ENCODE measurements around the gene ASPG.

The ASPG gene

GRCh38 chr14:104152246-104152575, 66.7 kb downstream of the ASPG start:
- TF ChIP-seq POLR2AphosphoS5 (IDR thresholded peaks at IDR 0.05; ENCODE audit: low read depth, low read length) (no peak), FOXP2 (optimal IDR thresholded peaks at IDR 0.05; ENCODE audit: borderline replicate concordance, extremely low read depth, extremely low read length, insufficient read depth) (no peak)

DNA sequence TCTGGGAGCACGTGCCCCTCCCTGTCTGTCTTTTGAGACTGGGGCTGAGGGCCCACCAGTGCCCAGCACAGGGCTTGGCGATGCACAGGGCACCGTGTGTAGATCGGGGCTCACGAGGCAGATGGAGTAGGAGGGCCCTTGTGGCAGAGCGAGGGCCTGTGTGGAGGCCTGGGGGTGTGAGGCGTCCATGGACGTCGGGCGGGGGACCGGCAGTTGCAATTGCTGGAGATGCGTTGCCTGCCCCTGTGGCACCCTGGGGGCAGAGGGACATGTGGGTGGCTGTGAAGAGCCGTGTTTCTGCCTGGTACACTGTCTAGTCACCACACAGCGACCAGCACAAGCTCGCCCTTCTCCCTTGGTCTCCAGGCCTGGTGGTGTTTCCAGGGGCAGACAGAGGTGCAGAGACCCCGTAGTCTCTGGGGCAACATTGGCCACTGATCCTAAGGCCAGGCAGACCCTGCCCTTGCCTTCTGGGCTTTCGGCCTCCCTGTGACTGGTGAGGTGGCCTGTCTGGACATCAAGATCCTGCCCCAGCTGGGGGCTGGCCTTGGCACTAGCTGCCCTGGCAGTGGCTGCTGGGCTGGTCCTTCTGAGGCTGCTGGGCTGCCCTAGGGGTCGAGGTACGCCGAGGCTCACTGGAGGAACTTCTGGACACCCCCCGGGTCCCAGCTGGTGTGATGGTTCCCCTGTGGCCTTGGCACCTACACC, 67.3 kb downstream of the ASPG start:
- TF ChIP-seq REST (IDR thresholded peaks at IDR 0.05; ENCODE audit: insufficient read depth in 1 of 2, low read depth in 2 of 2, low read length in 2 of 2) (no peak), FOXP2 (optimal IDR thresholded peaks at IDR 0.05; ENCODE audit: borderline replicate concordance, extremely low read depth, extremely low read length, insufficient read depth) (no peak), SIN3A (IDR thresholded peaks at IDR 0.05; ENCODE audit: borderline replicate concordance, insufficient read depth, low read length) (no peak), POLR2AphosphoS5 (IDR thresholded peaks at IDR 0.05; ENCODE audit: low read depth, low read length) (no peak)

- TF ChIP-seq FOXP2 (optimal IDR thresholded peaks at IDR 0.05; ENCODE audit: borderline replicate concordance, extremely low read depth, extremely low read length, insufficient read depth) (no peak), SIN3A (IDR thresholded peaks at IDR 0.05; ENCODE audit: borderline replicate concordance, insufficient read depth, low read length) (no peak), POLR2AphosphoS5 (IDR thresholded peaks at IDR 0.05; ENCODE audit: low read depth, low read length) (no peak), REST (IDR thresholded peaks at IDR 0.05; ENCODE audit: insufficient read depth in 1 of 2, low read depth in 2 of 2, low read length in 2 of 2) (no peak), TAF1 (IDR thresholded peaks at IDR 0.05; ENCODE audit: borderline replicate concordance, insufficient read depth, low read length) (no peak)
Observed at GRCh38 chr14:104154246-104154645, 68.7 kb downstream of the ASPG start.

DNA sequence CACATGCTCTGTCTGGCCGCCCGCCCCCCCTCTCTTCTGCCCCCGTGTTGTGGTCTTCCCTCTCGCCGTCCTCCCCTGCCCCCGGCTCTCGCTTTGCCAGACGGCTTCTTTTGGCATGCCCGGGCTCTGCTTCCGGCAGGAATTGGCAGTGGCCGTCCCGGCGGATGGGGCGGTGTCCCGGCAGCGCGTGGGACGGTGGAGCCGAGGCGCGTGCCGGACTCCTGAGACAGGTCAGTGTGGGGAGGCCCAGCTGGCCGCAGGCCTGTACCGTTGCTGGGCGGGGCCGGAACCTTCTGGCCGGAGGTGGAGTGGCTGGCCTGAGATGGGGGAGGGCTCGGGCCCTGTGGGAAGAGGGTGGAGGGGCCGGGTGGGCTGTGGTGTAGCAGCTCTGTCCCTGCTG, 70.0 kb downstream of the ASPG start:
- TF ChIP-seq FOXP2 (optimal IDR thresholded peaks at IDR 0.05; ENCODE audit: borderline replicate concordance, extremely low read depth, extremely low read length, insufficient read depth) (no peak), TAF1 (IDR thresholded peaks at IDR 0.05; ENCODE audit: borderline replicate concordance, insufficient read depth, low read length) (no peak), REST (IDR thresholded peaks at IDR 0.05; ENCODE audit: insufficient read depth in 1 of 2, low read depth in 2 of 2, low read length in 2 of 2) (no peak), POLR2AphosphoS5 (IDR thresholded peaks at IDR 0.05; ENCODE audit: low read depth, low read length) (no peak), SIN3A (IDR thresholded peaks at IDR 0.05; ENCODE audit: borderline replicate concordance, insufficient read depth, low read length) (no peak)

DNA sequence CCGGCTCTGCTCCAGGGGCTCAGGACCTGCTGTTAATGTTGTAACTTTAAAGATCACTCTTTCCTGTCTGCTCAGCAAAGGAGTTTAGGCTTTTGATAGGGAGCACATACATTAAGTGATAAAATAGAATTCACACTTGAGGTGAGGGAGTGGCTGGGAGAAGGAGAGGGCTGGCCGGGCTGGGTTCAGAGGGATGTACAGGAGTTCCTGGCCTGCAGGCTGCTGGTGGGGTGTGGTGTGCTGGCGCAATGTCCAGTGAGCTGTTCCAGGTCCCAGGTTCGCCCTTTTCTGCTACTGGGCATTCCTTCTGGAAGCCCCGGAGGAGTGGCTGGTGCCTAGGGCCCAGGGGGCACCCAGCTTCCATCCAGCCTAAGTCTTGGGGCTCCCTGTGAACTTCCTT, 70.6 kb downstream of the ASPG start:
- TF ChIP-seq POLR2AphosphoS5 (IDR thresholded peaks at IDR 0.05; ENCODE audit: low read depth, low read length) (no peak), TAF1 (IDR thresholded peaks at IDR 0.05; ENCODE audit: borderline replicate concordance, insufficient read depth, low read length) (no peak)

- no peak for TF ChIP-seq SIN3A (IDR thresholded peaks at IDR 0.05; ENCODE audit: borderline replicate concordance, insufficient read depth, low read length)
- no peak for TF ChIP-seq FOXP2 (optimal IDR thresholded peaks at IDR 0.05; ENCODE audit: borderline replicate concordance, extremely low read depth, extremely low read length, insufficient read depth)
- no peak for TF ChIP-seq TAF1 (IDR thresholded peaks at IDR 0.05; ENCODE audit: borderline replicate concordance, insufficient read depth, low read length)
- no peak for TF ChIP-seq REST (IDR thresholded peaks at IDR 0.05; ENCODE audit: insufficient read depth in 1 of 2, low read depth in 2 of 2, low read length in 2 of 2)
- no peak for TF ChIP-seq POLR2AphosphoS5 (IDR thresholded peaks at IDR 0.05; ENCODE audit: low read depth, low read length)
Observed at GRCh38 chr14:104157016-104157928, 71.8 kb downstream of the ASPG start.

Data from PFSK-1 (cell line).